GM23248 (cell line): ENCODE results near the gene LRRC2. TPM values are rescaled to one million over a fixed set of nuclear protein-coding genes. Genes with fewer than 3 reads are reported as not detected.

Experiments used
- DNase-seq: peaks from one replicate; pipeline ENCODE4 v3.0.0-alpha.2; 2015
- H2AFZ ChIP-seq: fragments of 200-600 bp; sonication (generic); 2 replicates; pipeline ENCODE4 v1.6.1; 2016; ENCODE audit warnings: antibody characterized with exemption
- H3F3A ChIP-seq: fragments of 200-600 bp; sonication (generic); 2 replicates; pipeline ENCODE4 v1.6.1; 2016; ENCODE audit warnings: mild to moderate bottlenecking, antibody characterized with exemption, mixed run types; ENCODE audit not compliant: insufficient read depth
- H3K27ac ChIP-seq: fragments of 200-600 bp; sonication (generic); 2 replicates; pipeline ENCODE4 v1.5.1; 2016; ENCODE audit warnings: mild to moderate bottlenecking
- H3K27me3 ChIP-seq: fragments of 200-600 bp; sonication (generic); replicated peaks from 2 replicates; pipeline ENCODE4 v1.6.1; 2016; ENCODE audit warnings: mild to moderate bottlenecking; ENCODE audit not compliant: insufficient read depth
- H3K36me3 ChIP-seq: fragments of 200-600 bp; sonication (generic); 2 replicates; pipeline ENCODE4 v1.6.1; 2016; ENCODE audit warnings: low read depth, mild to moderate bottlenecking
- H3K4me1 ChIP-seq: fragments of 200-600 bp; sonication (generic); 2 replicates; pipeline ENCODE4 v1.6.1; 2016; ENCODE audit warnings: mild to moderate bottlenecking; ENCODE audit not compliant: insufficient read depth
- H3K4me2 ChIP-seq: fragments of 200-600 bp; sonication (generic); one replicate; pipeline ENCODE4 v1.6.1; 2016; ENCODE audit warnings: mild to moderate bottlenecking; ENCODE audit not compliant: unreplicated experiment
- H3K4me3 ChIP-seq: fragments of 200-600 bp; sonication (generic); 2 replicates; pipeline ENCODE4 v1.5.1; 2016; ENCODE audit warnings: mild to moderate bottlenecking
- H3K79me2 ChIP-seq: fragments of 200-600 bp; sonication (generic); 2 replicates; pipeline ENCODE4 v1.6.1; 2016; ENCODE audit warnings: mild to moderate bottlenecking; ENCODE audit not compliant: insufficient read depth
- H3K9ac ChIP-seq: fragments of 200-600 bp; sonication (generic); 2 replicates; pipeline ENCODE4 v1.6.1; 2016; ENCODE audit warnings: mild to moderate bottlenecking
- H3K9me2 ChIP-seq: fragments of 200-600 bp; sonication (generic); 2 replicates; pipeline ENCODE4 v1.6.1; 2016; ENCODE audit warnings: mixed run types, mild to moderate bottlenecking, moderate library complexity; ENCODE audit not compliant: insufficient read depth
- H3K9me3 ChIP-seq: fragments of 200-600 bp; sonication (generic); one replicate; pipeline ENCODE4 v1.6.1; 2017; ENCODE audit warnings: low read depth
- H4K20me1 ChIP-seq: fragments of 200-600 bp; sonication (generic); 2 replicates; pipeline ENCODE4 v1.6.0; 2016; ENCODE audit not compliant: insufficient read depth
- EZH2 ChIP-seq: fragments of 200-600 bp; sonication (generic); IDR thresholded peaks from 2 replicates; pipeline ENCODE4 v1.6.1; 2018; ENCODE audit warnings: antibody characterized with exemption, mild to moderate bottlenecking; ENCODE audit not compliant: insufficient read depth, poor library complexity, severe bottlenecking
- EZH2phosphoT487 ChIP-seq: fragments of 200-600 bp; sonication (generic); IDR thresholded peaks from 2 replicates; pipeline ENCODE4 v1.6.1; 2018; ENCODE audit warnings: antibody characterized with exemption, moderate library complexity, mild to moderate bottlenecking, low read depth; ENCODE audit not compliant: insufficient read depth
- WGBS, 2 experiments: methylation state at CpG; one replicate each; pipeline ENCODE4 v1.1.6; 2015 to 2017; ENCODE audit warnings: low lambda C conversion rate in 2 of 2, low coverage in 1 of 2; ENCODE audit errors: missing lambda C conversion rate in 2 of 2; 5-methylcytosine and 5-hydroxymethylcytosine counted together
- in situ Hi-C: fragments of 300-500 bp; cut with MboI; formaldehyde crosslinking; loops from 2 replicates; pipeline ENCODE4 v1.15.0; 2020
- polyA plus RNA-seq: library from polyadenylated mRNA; unstranded; fragments of >200 nt; fragmentation: Nextera tagmentation; extraction: Ambion mirVana; gene quantifications from 2 replicates; pipeline ENCODE4 v1.2.1, GENCODE V29; 2016
- total RNA-seq: library from RNA; depleted of rRNA; stranded (reverse); fragments of >200 nt; shearing (Covaris generic); gene quantifications from 2 replicates; pipeline ENCODE4 v1.2.3, GENCODE V29; 2014

Gene LRRC2
- total and polyA plus RNA-seq, 2 experiments from 2014 or later = 10.8 to 16.7 TPM

GRCh38 chr3:46612324-46612723, 46.2 kb upstream of the LRRC2 start, which contains the start of gene FAM240A:
TSS of gene FAM240A (plus strand) at chr3:46612525. CDS start at chr3:46612684, 159 bp downstream.
- WGBS, 2 experiments = 5 to 10% methylated on average over 9 of the region's 9 CpGs
- no peak within 1 kb of the TSS for H3K4me2 ChIP-seq
- in situ Hi-C loops = no loop called here
- no peak within 1 kb of the TSS for H2AFZ ChIP-seq
- no peaks in the 10 kb centered on the region for H3K9me2 ChIP-seq
- H3K4me3 ChIP-seq = no peak within 1 kb of the TSS
- H3K9ac ChIP-seq = no peak within 1 kb of the TSS
- no peak within 1 kb of the TSS for H3K27ac ChIP-seq
- TF ChIP-seq EZH2phosphoT487 = no peak
- H4K20me1 ChIP-seq = no peaks in the 10 kb centered on the region
- no peaks in the 10 kb centered on the region for H3K9me3 ChIP-seq
- H3K79me2 ChIP-seq = no peaks in the 10 kb centered on the region
- H3K27me3 ChIP-seq = no peaks in the 10 kb centered on the region
- peak; percentile 62 for DNase-seq
- no peaks in the 10 kb centered on the region for H3K36me3 ChIP-seq
- H3F3A ChIP-seq = no peaks in the 10 kb centered on the region
- H3K4me1 ChIP-seq = peaks cover 5% of the 10 kb centered on the region

- no peak overlapping the region for H3K27ac ChIP-seq
- 0 out of 2 replicates have a peak, but pooled peaks cover 4% of the 10 kb centered on the region for H3F3A ChIP-seq
- H3K79me2 ChIP-seq = no peaks in the 10 kb centered on the region
- H3K4me1 ChIP-seq = peaks cover 13% of the 10 kb centered on the region
- 91 to 95% methylated on average over 12 of the region's 12 CpGs for WGBS, 2 experiments
- DNase-seq = no peak
- TF ChIP-seq EZH2phosphoT487 = no peak
- no peak for TF ChIP-seq EZH2
- no peak overlapping the region for H3K4me2 ChIP-seq
- H4K20me1 ChIP-seq = no peaks in the 10 kb centered on the region
- H3K9me2 ChIP-seq = no peaks in the 10 kb centered on the region
- no peak overlapping the region for H3K9ac ChIP-seq
- H3K9me3 ChIP-seq = no peaks in the 10 kb centered on the region
- no peak overlapping the region for H3K4me3 ChIP-seq
- in situ Hi-C loops = no loop called here
- no peaks in the 10 kb centered on the region for H3K27me3 ChIP-seq
- no peak overlapping the region for H2AFZ ChIP-seq
- H3K36me3 ChIP-seq = no peaks in the 10 kb centered on the region
These were observed 44.0 kb upstream of the LRRC2 start for GRCh38 chr3:46609944-46610722.

- H4K20me1 ChIP-seq = no peaks in the 10 kb centered on the region
- TF ChIP-seq EZH2phosphoT487 (no peak), EZH2 (no peak)
- no peaks in the 10 kb centered on the region for H3K27me3 ChIP-seq
- peaks cover 13% of the 10 kb centered on the region for H3K4me1 ChIP-seq
- H3F3A ChIP-seq = 0 out of 2 replicates have a peak, but pooled peaks cover 4% of the 10 kb centered on the region
- no peak overlapping the region for H3K4me3 ChIP-seq
- 84 to 88% methylated on average over 5 of the region's 5 CpGs for WGBS, 2 experiments
- in situ Hi-C loops = no loop called here
- H3K9ac ChIP-seq = no peak overlapping the region
- no peak overlapping the region for H3K4me2 ChIP-seq
- no peaks in the 10 kb centered on the region for H3K9me2 ChIP-seq
- DNase-seq = peak; percentile 5
- no peak overlapping the region for H3K27ac ChIP-seq
- no peak overlapping the region for H2AFZ ChIP-seq
- no peaks in the 10 kb centered on the region for H3K36me3 ChIP-seq
- no peaks in the 10 kb centered on the region for H3K9me3 ChIP-seq
- H3K79me2 ChIP-seq = no peaks in the 10 kb centered on the region
These were observed 43.2 kb upstream of the LRRC2 start for GRCh38 chr3:46609212-46609721.

- Histone ChIP-seq H3K36me3 (no peaks in the 10 kb centered on the region), H3K4me2 (no peak overlapping the region), H3K9me2 (no peaks in the 10 kb centered on the region), H3K4me3 (no peak overlapping the region), H4K20me1 (no peaks in the 10 kb centered on the region), H3K79me2 (no peaks in the 10 kb centered on the region), H3K4me1 (peaks cover 13% of the 10 kb centered on the region), H3K27ac (0 out of 2 replicates have a peak overlapping the region, but pooled peaks have one; percentile 38), H3K9me3 (no peaks in the 10 kb centered on the region), H3F3A (0 out of 2 replicates have a peak, but pooled peaks cover 4% of the 10 kb centered on the region), H2AFZ (peak overlapping the region; percentile 28), H3K9ac (no peak overlapping the region), H3K27me3 (no peaks in the 10 kb centered on the region)
- DNase-seq = peak; percentile 63
- WGBS, 2 experiments = 36% methylated on average over 6 of the region's 6 CpGs
- TF ChIP-seq EZH2 (no peak), EZH2phosphoT487 (no peak)
- in situ Hi-C loops = no loop called here
These were observed 41.5 kb upstream of the LRRC2 start for GRCh38 chr3:46607603-46608028.
